ENCODE data around the gene CSNK1A1L.

DNA sequence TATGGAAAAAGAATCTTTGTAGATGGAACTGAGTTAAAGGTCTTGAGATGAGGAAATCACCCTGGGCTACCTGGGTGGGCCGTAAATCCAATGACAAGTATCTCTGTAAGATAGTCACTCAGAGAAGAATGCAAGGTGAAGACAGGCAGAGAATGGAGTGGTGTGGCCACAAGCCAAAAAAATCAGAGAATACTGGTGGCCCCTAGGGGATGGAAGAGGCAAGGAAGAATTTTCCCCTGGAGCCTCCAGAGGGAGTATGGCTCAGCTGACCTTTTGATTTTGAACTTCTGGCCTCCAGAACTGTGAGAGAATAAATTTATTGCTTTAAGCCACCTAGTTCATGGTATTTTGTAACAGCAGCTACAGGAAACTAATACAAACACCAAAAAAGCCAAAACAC, 32.7 kb upstream of the CSNK1A1L start:
- TF ChIP-seq, protein P1, sequence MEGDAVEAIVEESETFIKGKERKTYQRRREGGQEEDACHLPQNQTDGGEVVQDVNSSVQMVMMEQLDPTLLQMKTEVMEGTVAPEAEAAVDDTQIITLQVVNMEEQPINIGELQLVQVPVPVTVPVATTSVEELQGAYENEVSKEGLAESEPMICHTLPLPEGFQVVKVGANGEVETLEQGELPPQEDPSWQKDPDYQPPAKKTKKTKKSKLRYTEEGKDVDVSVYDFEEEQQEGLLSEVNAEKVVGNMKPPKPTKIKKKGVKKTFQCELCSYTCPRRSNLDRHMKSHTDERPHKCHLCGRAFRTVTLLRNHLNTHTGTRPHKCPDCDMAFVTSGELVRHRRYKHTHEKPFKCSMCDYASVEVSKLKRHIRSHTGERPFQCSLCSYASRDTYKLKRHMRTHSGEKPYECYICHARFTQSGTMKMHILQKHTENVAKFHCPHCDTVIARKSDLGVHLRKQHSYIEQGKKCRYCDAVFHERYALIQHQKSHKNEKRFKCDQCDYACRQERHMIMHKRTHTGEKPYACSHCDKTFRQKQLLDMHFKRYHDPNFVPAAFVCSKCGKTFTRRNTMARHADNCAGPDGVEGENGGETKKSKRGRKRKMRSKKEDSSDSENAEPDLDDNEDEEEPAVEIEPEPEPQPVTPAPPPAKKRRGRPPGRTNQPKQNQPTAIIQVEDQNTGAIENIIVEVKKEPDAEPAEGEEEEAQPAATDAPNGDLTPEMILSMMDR (IDR thresholded peaks at IDR 0.05): 0 out of 2 replicates have a peak, but pooled peaks have one; percentile 10
- TF ChIP-seq, protein P2, sequence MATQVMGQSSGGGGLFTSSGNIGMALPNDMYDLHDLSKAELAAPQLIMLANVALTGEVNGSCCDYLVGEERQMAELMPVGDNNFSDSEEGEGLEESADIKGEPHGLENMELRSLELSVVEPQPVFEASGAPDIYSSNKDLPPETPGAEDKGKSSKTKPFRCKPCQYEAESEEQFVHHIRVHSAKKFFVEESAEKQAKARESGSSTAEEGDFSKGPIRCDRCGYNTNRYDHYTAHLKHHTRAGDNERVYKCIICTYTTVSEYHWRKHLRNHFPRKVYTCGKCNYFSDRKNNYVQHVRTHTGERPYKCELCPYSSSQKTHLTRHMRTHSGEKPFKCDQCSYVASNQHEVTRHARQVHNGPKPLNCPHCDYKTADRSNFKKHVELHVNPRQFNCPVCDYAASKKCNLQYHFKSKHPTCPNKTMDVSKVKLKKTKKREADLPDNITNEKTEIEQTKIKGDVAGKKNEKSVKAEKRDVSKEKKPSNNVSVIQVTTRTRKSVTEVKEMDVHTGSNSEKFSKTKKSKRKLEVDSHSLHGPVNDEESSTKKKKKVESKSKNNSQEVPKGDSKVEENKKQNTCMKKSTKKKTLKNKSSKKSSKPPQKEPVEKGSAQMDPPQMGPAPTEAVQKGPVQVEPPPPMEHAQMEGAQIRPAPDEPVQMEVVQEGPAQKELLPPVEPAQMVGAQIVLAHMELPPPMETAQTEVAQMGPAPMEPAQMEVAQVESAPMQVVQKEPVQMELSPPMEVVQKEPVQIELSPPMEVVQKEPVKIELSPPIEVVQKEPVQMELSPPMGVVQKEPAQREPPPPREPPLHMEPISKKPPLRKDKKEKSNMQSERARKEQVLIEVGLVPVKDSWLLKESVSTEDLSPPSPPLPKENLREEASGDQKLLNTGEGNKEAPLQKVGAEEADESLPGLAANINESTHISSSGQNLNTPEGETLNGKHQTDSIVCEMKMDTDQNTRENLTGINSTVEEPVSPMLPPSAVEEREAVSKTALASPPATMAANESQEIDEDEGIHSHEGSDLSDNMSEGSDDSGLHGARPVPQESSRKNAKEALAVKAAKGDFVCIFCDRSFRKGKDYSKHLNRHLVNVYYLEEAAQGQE (IDR thresholded peaks at IDR 0.05; ENCODE audit: insufficient read depth in 1 of 2, low read depth in 2 of 2, low read length in 1 of 2): no peak
- TF ChIP-seq TCF7L2 (IDR thresholded peaks at IDR 0.05; ENCODE audit: low read depth, low read length) (no peak), POLR2AphosphoS5 (IDR thresholded peaks at IDR 0.05; ENCODE audit: low read depth, low read length) (no peak)
